Endothelial cell of umbilical vein (primary cell): ENCODE results near the gene MEGF11. TPM values are rescaled to one million over a fixed set of nuclear protein-coding genes. Genes with fewer than 3 reads are reported as not detected.

Experiments
- BruUV-seq: library from RNA; stranded (reverse); fragments of 400-500 nt; replicated peaks from 2 replicates; lab custom pipeline; 2021; lab: Mats Ljungman, UMichigan
- CTCF ChIA-PET: fragments of 300-600, 350-600 bp; sonication (Branson Sonifier 250); formaldehyde crosslinking; loops from one replicate; lab custom pipeline; 2021; ENCODE audit warnings: antibody characterized with exemption, inconsistent platforms; lab: Charles Lee
- POLR2A ChIA-PET: fragments of 300-600, 350-600 bp; sonication (Branson Sonifier 250); formaldehyde crosslinking; loops from one replicate; lab custom pipeline; 2021; ENCODE audit warnings: antibody characterized with exemption, inconsistent platforms; lab: Charles Lee
- DNase-seq: peaks from one replicate; pipeline ENCODE4 v3.0.0-alpha.2; 2011; ENCODE audit warnings: low read depth, low spot score
- FAIRE-seq: peaks from 2 replicates; lab custom pipeline; 2011; peaks lifted over from hg19 to GRCh38; lab: Jason Lieb, UNC
- H2AFZ ChIP-seq: 2 replicates; pipeline ENCODE4 v1.6.0; 2012; ENCODE audit warnings: low read depth, low read length, control low read depth, inconsistent platforms
- H3K27ac ChIP-seq: 2 replicates; pipeline ENCODE4 v1.5.1; 2011; ENCODE audit warnings: low read depth, mild to moderate bottlenecking, control low read depth, low read length, moderate library complexity; ENCODE audit not compliant: insufficient read depth
- H3K27me3 ChIP-seq, 2 experiments: 2 replicates each; pipeline versions ENCODE4 v1.6.0 to v1.6.1; 2011; ENCODE audit warnings: low read length in 2 of 2, mixed read lengths in 1 of 2; ENCODE audit not compliant: control insufficient read depth in 2 of 2, insufficient read depth in 2 of 2
- H3K36me3 ChIP-seq, 2 experiments: 2 replicates in 1 of 2; 3 replicates in 1 of 2; pipeline ENCODE4 v1.5.1; 2011; ENCODE audit warnings: low read length in 2 of 2, mild to moderate bottlenecking in 1 of 2, moderate library complexity in 1 of 2; ENCODE audit not compliant: control insufficient read depth in 2 of 2, insufficient read depth in 2 of 2; ENCODE audit errors: extremely low read depth in 1 of 2
- H3K4me1 ChIP-seq: 3 replicates; pipeline ENCODE4 v1.5.1; 2011; ENCODE audit warnings: mild to moderate bottlenecking, low read length; ENCODE audit not compliant: control insufficient read depth, insufficient read depth; ENCODE audit errors: extremely low read depth
- H3K4me2 ChIP-seq: 2 replicates; pipeline ENCODE4 v1.6.1; 2011; ENCODE audit warnings: low read length, control low read depth, mixed read lengths; ENCODE audit not compliant: insufficient read depth
- H3K4me3 ChIP-seq, 3 experiments: fragments of 200-600 bp in 1 of 3; sonication (generic), shearing (Covaris generic) in 1 of 3; replicated peaks in 1 of 3; 2 replicates each; pipeline ENCODE4 v1.5.1; 2011 to 2016; ENCODE audit warnings: control low read depth in 3 of 3, low read length in 3 of 3, mild to moderate bottlenecking in 2 of 3, inconsistent platforms in 1 of 3, low read depth in 1 of 3, moderate library complexity in 1 of 3; ENCODE audit not compliant: insufficient read depth in 1 of 3
- H3K79me2 ChIP-seq: 2 replicates; pipeline ENCODE4 v1.6.0; 2012; ENCODE audit warnings: low read length, inconsistent platforms; ENCODE audit not compliant: control insufficient read depth, insufficient read depth
- H3K9ac ChIP-seq: replicated peaks from 2 replicates; pipeline ENCODE3; 2011; ENCODE audit warnings: low read length, control low read depth; ENCODE audit not compliant: insufficient read depth; ENCODE audit errors: extremely low read depth
- H3K9me1 ChIP-seq: replicated peaks from 3 replicates; pipeline ENCODE4 v1.6.0; 2011; ENCODE audit warnings: mild to moderate bottlenecking, low read length; ENCODE audit not compliant: control insufficient read depth, insufficient read depth; ENCODE audit errors: extremely low read depth
- H3K9me3 ChIP-seq: replicated peaks from 2 replicates; pipeline ENCODE4 v1.5.1; 2012; ENCODE audit warnings: low read length, inconsistent platforms; ENCODE audit not compliant: control insufficient read depth, insufficient read depth
- H4K20me1 ChIP-seq: replicated peaks from 2 replicates; pipeline ENCODE3; 2011; ENCODE audit warnings: mild to moderate bottlenecking, low read length; ENCODE audit not compliant: control insufficient read depth, insufficient read depth; ENCODE audit errors: extremely low read depth
- CTCF ChIP-seq, 2 donors: IDR thresholded peaks; 1 replicate in 1 of 2; 2 replicates in 1 of 2; pipeline ENCODE4 v1.5.1; 2011; ENCODE audit warnings: low read length in 2 of 2, mild to moderate bottlenecking in 2 of 2, moderate library complexity in 2 of 2, control low read depth in 1 of 2, inconsistent platforms in 1 of 2, low read depth in 1 of 2; ENCODE audit not compliant: insufficient read depth in 1 of 2; ENCODE audit errors: extremely low read depth in 1 of 2
- EZH2 ChIP-seq: IDR thresholded peaks from 2 replicates; pipeline ENCODE4 v1.6.1; 2012; ENCODE audit warnings: borderline replicate concordance, low read depth, mild to moderate bottlenecking, moderate library complexity, low read length, inconsistent platforms; ENCODE audit not compliant: severe bottlenecking
- FOS ChIP-seq: IDR thresholded peaks from 2 replicates; pipeline ENCODE4 v1.6.1; 2011; ENCODE audit warnings: mild to moderate bottlenecking, low read length, moderate library complexity, borderline replicate concordance; ENCODE audit not compliant: insufficient read depth
- GATA2 ChIP-seq: IDR thresholded peaks from 2 replicates; pipeline ENCODE4 v1.7.0; 2011; ENCODE audit warnings: low read depth, mild to moderate bottlenecking, moderate library complexity, mixed read lengths, low read length; ENCODE audit not compliant: insufficient read length, insufficient read depth
- JUN ChIP-seq: IDR thresholded peaks from 2 replicates; pipeline ENCODE4 v1.6.1; 2011; ENCODE audit warnings: borderline replicate concordance, low read depth; ENCODE audit not compliant: insufficient read length, insufficient read depth
- MAX ChIP-seq: IDR thresholded peaks from 2 replicates; pipeline ENCODE4 v1.6.1; 2011; ENCODE audit not compliant: insufficient read depth, insufficient read length
- MYC ChIP-seq: IDR thresholded peaks from one replicate; pipeline ENCODE4 v1.6.1; 2011; ENCODE audit warnings: mild to moderate bottlenecking, low read depth, low read length
- POLR2A ChIP-seq: IDR thresholded peaks from 2 replicates; pipeline ENCODE4 v1.6.1; 2012; ENCODE audit warnings: low read depth, mild to moderate bottlenecking, control low read depth, low read length
- POLR2AphosphoS5 ChIP-seq: IDR thresholded peaks from 2 replicates; pipeline ENCODE4 v1.6.1; 2012; ENCODE audit warnings: low read depth, mild to moderate bottlenecking, control low read depth, low read length, moderate library complexity; ENCODE audit not compliant: insufficient read depth
- dilution Hi-C: fragments of 300-500 bp; cut with MboI; formaldehyde crosslinking; loops from one replicate; pipeline ENCODE4 v1.15.0; 2019; ENCODE audit warnings: low sequenced_read_pairs; ENCODE audit not compliant: extremely low pct_ligation_motif_present
- intact Hi-C: fragments of 100-400 bp; cut with micrococcal nuclease; formaldehyde crosslinking; loops from one replicate; pipeline ENCODE4 v1.10.0; 2022
- polyA plus RNA-seq, 4 experiments: library from polyadenylated mRNA; depleted of rRNA in 3 of 4; stranded (reverse) in 3 of 4; unstranded in 1 of 4; fragments of >200 nt; gene quantifications; 2 replicates each; pipeline versions ENCODE4 v1.2.1 to v1.2.3, GENCODE V29; 2011 to 2012; ENCODE audit warnings: missing spikeins in 1 of 4
- total RNA-seq: library from RNA; stranded (reverse); gene quantifications from 2 replicates; pipeline ENCODE4 v1.2.3, GENCODE V29; 2021

Gene MEGF11
- total and polyA plus RNA-seq, 2 donors (not counting 3 experiments of a cell fraction or from before 2014, with no cell fraction given): not detected

DNA sequence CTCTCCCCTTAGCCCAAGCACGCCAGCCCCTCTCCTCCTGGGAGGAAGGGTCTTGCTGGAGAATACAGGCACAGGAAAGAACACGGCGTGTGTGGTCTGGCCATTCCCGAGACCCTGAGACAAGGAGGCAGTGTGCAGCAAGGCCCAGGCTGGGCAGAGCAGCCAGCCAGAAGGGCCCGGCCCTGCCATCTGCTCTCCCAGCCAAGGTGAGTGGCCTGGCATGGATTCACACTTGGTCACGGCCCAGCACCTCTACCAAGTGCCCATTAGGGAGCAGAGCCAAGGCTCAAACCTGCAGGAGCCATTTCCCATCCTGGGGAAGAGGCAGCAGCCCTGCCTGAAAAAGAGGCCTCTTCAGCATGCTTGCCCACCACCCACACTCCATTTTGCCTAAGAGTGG lies 28.6 kb downstream of the MEGF11 start:
- H3K27ac ChIP-seq: no peak overlapping the region
- no peak overlapping the region for H2AFZ ChIP-seq
- no peaks in the 10 kb centered on the region for H3K4me1 ChIP-seq
- H3K9ac ChIP-seq: no peak overlapping the region
- H3K9me1 ChIP-seq: no peaks in the 10 kb centered on the region
- dilution Hi-C loops (no loop called here), intact Hi-C loops (no loop called here)
- H3K9me3 ChIP-seq: no peaks in the 10 kb centered on the region
- ChIA-PET POLR2A (no interaction called here), CTCF (no interaction called here)
- H3K27me3 ChIP-seq: peaks cover 8 to 16% of the 10 kb centered on the region in 2 experiments
- H3K36me3 ChIP-seq: no peaks in the 10 kb centered on the region
- DNase-seq: no peak
- no peaks in the 10 kb centered on the region for H3K79me2 ChIP-seq
- FAIRE-seq: no peak
- no peak overlapping the region for H3K4me2 ChIP-seq
- TF ChIP-seq MYC: no peak
- no peak for TF ChIP-seq MAX
- TF ChIP-seq JUN: no peak
- no peak for TF ChIP-seq FOS
- TF ChIP-seq POLR2A: no peak
- TF ChIP-seq GATA2: no peak
- no peak for TF ChIP-seq POLR2AphosphoS5
- no peak for TF ChIP-seq EZH2
- no peak for TF ChIP-seq CTCF (IDR thresholded peaks at IDR 0.05; ENCODE audit: extremely low read depth in 1 of 2, insufficient read depth in 1 of 2, low read depth in 1 of 2, low read length in 2 of 2)
- no peak overlapping the region for H3K4me3 ChIP-seq
- no TSS peak for BruUV-seq
- no peaks in the 10 kb centered on the region for H4K20me1 ChIP-seq
